Measurements from ENCODE around the gene UNC93B1.
A peak's percentile ranks its signal among the peaks of the same experiment; 100 is the strongest.

Gene UNC93B1

DNA sequence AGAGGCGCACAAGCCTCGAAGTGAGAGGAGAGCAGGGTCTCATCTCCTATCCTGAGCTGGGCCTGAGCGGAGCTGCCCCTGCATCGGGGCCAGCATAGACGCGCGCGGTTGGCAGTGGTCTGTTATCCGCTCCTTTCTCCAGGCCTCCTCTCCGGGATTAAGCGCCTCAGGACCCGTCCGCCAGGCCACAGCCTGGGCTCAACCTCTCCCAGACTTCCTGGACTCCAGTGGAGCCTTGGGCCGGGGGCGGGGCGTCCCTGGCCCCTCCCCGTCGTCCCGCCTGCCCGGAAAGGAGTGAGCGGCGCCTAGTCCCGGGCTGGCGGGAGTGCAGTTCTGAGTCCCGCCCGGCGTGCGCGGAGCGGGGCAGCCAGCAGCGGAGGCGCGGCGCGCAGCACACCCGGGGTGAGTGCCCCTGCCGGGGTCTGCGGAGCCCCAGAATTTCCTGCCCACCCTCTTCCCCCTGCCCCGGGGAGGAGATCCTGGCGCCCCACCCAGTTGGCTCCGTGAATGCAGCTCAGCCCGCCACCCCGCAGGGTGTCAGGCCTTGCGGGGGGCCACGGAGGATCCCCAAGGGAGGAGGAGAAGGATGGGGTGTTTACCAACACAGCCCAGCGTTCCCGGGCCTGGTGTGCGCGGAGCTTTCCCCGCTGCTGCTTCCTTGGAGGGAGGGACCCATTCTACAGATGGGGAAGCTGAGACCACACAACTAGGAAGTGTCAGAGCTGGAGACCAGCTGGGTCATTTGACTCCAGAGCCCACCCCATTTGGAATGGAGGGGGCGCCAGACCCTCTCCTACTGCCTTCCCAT is 35.0 kb upstream of the UNC93B1 start, which contains the start of gene TCIRG1:
TCIRG1 (plus strand) TSS at position 308 of the 808 bp plus-strand sequence. CDS start 2,247 bp downstream, outside the sequence.
- H3K4me1 ChIP-seq (ENCODE audit: control extremely low read depth in 1 of 4, control insufficient read depth in 4 of 4, insufficient read depth in 4 of 4, low read length in 3 of 4), result peaks cover 7 to 71% (median 62%) of the 10 kb centered on the region in 4 experiments
- peaks cover 2 to 37% (median 12%) of the 10 kb centered on the region in 4 experiments for H3K36me3 ChIP-seq (ENCODE audit: control insufficient read depth in 4 of 4, insufficient read depth in 4 of 4, low read length in 3 of 4)
- DNase-seq, result peak in 2 of 3 donors; percentile 17 to 39
- peak within 1 kb of the TSS; percentile 31 to 82 (median 72) for H3K4me3 ChIP-seq (ENCODE audit: control insufficient read depth in 1 of 7, extremely low read depth in 1 of 7, insufficient read depth in 4 of 7, low read depth in 2 of 7, low read length in 6 of 7)
- ChIA-PET CTCF (interaction anchor here (0.6 to 3.4 kb wide), 6 partner anchors 10 to 170 kb away, joined by 3 to 14 read pairs (median 3); partner anchors contain the start of gene ALDH3B1), POLR2A (interaction anchor here (0.6 kb wide), 1 partner anchor 524 kb away, joined by 3 read pairs; no protein-coding TSS in a partner anchor)
- no peaks in the 10 kb centered on the region for H3K9me3 ChIP-seq (ENCODE audit: control extremely low read depth in 1 of 5, control insufficient read depth in 4 of 5, insufficient read depth in 2 of 5, low read depth in 1 of 5, low read length in 4 of 5)
- 12% methylated on average over 30 of the region's 51 CpGs for WGBS (ENCODE audit: insufficient coverage)
- peak within 1 kb of the TSS; percentile 54 to 87 for H3K27ac ChIP-seq (ENCODE audit: insufficient read depth in 1 of 2, low read depth in 1 of 2, low read length in 2 of 2, poor library complexity in 1 of 2, severe bottlenecking in 2 of 2)
- no peaks in the 10 kb centered on the region for H3K27me3 ChIP-seq (replicated peaks in 2 of 5; ENCODE audit: control insufficient read depth in 4 of 5, insufficient read depth in 5 of 5, low read length in 4 of 5)

DNA sequence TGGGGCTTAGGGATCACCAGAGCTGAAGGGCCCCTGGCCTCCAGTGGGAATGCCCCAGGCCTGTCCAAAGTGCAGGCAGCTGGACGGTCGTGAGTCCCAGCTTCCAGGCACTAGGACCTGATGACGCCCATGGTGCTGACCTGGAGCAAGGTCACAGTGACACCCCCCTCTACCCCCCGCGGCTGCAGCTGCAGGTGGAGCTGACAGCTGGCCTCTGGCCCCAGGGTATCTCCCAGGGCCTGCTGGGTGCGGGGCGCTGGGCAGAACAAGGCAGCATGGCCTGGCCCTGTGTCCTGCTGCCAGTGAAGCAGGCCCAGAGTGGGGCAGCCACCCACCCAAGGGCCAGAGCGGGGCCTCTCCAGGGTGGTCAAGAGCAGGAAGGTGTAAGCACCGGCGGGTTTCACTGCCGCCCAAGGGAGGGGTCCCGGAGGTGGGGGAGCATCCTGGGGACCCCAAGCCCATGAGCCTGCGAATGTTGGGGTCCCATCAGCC is 34.4 kb upstream of the UNC93B1 start:
- Histone ChIP-seq H3K9me3 (ENCODE audit: control extremely low read depth in 1 of 5, control insufficient read depth in 4 of 5, insufficient read depth in 2 of 5, low read depth in 1 of 5, low read length in 4 of 5) (no peaks in the 10 kb centered on the region), H3K27me3 (replicated peaks in 2 of 5; ENCODE audit: control insufficient read depth in 4 of 5, insufficient read depth in 5 of 5, low read length in 4 of 5) (no peaks in the 10 kb centered on the region), H3K27ac (ENCODE audit: insufficient read depth in 1 of 2, low read depth in 1 of 2, low read length in 2 of 2, poor library complexity in 1 of 2, severe bottlenecking in 2 of 2) (peak overlapping the region in 1 of 2 experiments; percentile 87), H3K4me1 (ENCODE audit: control extremely low read depth in 1 of 4, control insufficient read depth in 4 of 4, insufficient read depth in 4 of 4, low read length in 3 of 4) (peaks cover 7 to 71% (median 62%) of the 10 kb centered on the region in 4 experiments), H3K4me3 (ENCODE audit: control insufficient read depth in 1 of 7, extremely low read depth in 1 of 7, insufficient read depth in 4 of 7, low read depth in 2 of 7, low read length in 6 of 7) (peak overlapping the region in 5 of 7 experiments; percentile 46 to 82 (median 78)), H3K36me3 (ENCODE audit: control insufficient read depth in 4 of 4, insufficient read depth in 4 of 4, low read length in 3 of 4) (peaks cover 3 to 38% (median 14%) of the 10 kb centered on the region in 4 experiments)
- no peak for DNase-seq
- WGBS (ENCODE audit: insufficient coverage), result 78% methylated on average over 13 of the region's 13 CpGs
- POLR2A ChIA-PET, result interaction anchor here (1.3 kb wide), 1 partner anchor 16 kb away, joined by 4 read pairs; no protein-coding TSS in a partner anchor
- CTCF ChIA-PET, result interaction anchor here (1.3 to 3.4 kb wide), 5 partner anchors 10 to 171 kb away, joined by 3 to 14 read pairs (median 3); partner anchors contain the start of gene ALDH3B1

DNA sequence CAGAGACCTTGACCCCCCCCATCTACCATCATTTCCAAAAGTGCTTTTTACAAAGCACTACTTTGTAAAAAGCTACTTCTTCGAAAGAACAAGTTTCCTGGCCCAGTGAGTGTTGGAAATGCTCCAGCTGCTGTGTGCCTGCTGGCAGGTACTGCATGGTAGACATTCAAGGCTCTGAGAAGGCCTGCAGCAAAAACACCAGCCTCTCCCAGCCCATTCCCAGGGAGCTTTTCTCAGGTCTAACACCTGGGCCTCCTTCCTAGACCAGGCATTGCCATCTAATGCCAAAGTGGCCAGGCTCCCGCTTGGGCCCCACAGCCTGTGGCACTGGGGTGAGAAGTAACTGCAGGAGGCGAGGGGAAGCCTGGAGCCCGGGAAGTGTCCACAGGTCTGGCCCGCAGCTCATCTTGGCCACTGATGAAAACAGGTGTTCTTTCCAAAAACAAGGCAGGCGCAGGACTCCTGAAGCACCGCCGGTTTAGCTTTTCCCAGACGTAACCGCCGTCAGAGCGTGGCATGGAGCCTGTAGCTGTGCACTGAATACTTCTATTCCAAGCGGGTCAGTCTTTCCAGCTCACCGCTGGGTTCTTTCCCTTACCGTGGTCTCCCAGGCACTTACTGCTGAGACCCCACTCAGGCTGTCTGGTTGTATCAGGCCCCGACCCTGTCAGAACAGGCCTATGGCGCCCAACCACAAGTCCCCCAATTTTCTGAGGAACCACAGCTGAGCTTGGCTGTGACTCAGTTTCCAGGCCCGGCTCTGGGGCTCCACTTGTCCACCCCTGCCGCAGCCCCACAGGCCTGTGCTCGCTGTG is 33.7 kb upstream of the UNC93B1 start:
- H3K9me3 ChIP-seq (ENCODE audit: control extremely low read depth in 1 of 5, control insufficient read depth in 4 of 5, insufficient read depth in 2 of 5, low read depth in 1 of 5, low read length in 4 of 5), result no peaks in the 10 kb centered on the region
- DNase-seq, result peak; percentile 14 to 71 (median 69)
- H3K27ac ChIP-seq (ENCODE audit: insufficient read depth in 1 of 2, low read depth in 1 of 2, low read length in 2 of 2, poor library complexity in 1 of 2, severe bottlenecking in 2 of 2), result peak overlapping the region in 1 of 2 experiments; percentile 87
- H3K36me3 ChIP-seq (ENCODE audit: control insufficient read depth in 4 of 4, insufficient read depth in 4 of 4, low read length in 3 of 4), result peaks cover 3 to 38% (median 14%) of the 10 kb centered on the region in 4 experiments
- H3K4me3 ChIP-seq (ENCODE audit: control insufficient read depth in 1 of 7, extremely low read depth in 1 of 7, insufficient read depth in 4 of 7, low read depth in 2 of 7, low read length in 6 of 7), result no peak overlapping the region
- peaks cover 7 to 71% (median 62%) of the 10 kb centered on the region in 4 experiments for H3K4me1 ChIP-seq (ENCODE audit: control extremely low read depth in 1 of 4, control insufficient read depth in 4 of 4, insufficient read depth in 4 of 4, low read length in 3 of 4)
- ChIA-PET CTCF (interaction anchor here (1.4 to 3.4 kb wide), 4 partner anchors 9 to 166 kb away, joined by 3 to 14 read pairs (median 8); partner anchors contain the start of gene ALDH3B1), POLR2A (interaction anchor here (1.1 to 1.3 kb wide), 3 partner anchors 14 to 31 kb away, joined by 3 to 4 read pairs (median 4); no protein-coding TSS in a partner anchor)
- H3K27me3 ChIP-seq (replicated peaks in 2 of 5; ENCODE audit: control insufficient read depth in 4 of 5, insufficient read depth in 5 of 5, low read length in 4 of 5), result no peaks in the 10 kb centered on the region
- 91% methylated on average over 20 of the region's 20 CpGs for WGBS (ENCODE audit: insufficient coverage)

DNA sequence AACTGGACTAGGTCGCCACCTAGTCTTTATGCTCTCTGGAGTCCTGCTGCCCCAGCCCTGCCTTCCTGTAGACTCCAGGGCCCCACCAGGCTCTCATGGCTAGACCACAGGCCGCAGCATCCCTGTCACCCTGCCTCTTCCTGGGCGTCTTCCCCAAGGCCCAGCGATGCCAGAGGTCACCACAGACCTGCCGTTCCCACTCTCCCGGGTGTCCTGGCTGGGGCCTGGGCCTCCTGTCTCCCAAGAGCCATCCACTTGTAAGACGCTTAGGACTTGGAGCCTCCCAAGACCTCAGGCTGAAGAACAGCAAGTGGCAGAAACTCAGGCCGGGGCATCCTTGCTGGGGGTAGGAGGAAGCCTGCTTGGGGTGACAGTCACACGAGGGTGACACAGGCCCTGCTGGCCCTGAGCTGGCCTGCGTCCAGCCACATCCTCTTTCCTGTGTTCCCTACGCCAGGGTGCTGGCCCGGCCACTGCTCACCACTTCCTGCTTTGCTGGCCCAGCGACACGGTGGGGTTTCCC is 32.9 kb upstream of the UNC93B1 start:
- H3K27ac ChIP-seq (ENCODE audit: insufficient read depth in 1 of 2, low read depth in 1 of 2, low read length in 2 of 2, poor library complexity in 1 of 2, severe bottlenecking in 2 of 2), result peak overlapping the region; percentile 46 to 70
- WGBS (ENCODE audit: insufficient coverage), result 36% methylated on average over 10 of the region's 14 CpGs
- CTCF ChIA-PET, result interaction anchor here (3.1 to 3.4 kb wide), 2 partner anchors 22 to 26 kb away, joined by 12 to 14 read pairs; partner anchors contain the start of gene ALDH3B1

DNA sequence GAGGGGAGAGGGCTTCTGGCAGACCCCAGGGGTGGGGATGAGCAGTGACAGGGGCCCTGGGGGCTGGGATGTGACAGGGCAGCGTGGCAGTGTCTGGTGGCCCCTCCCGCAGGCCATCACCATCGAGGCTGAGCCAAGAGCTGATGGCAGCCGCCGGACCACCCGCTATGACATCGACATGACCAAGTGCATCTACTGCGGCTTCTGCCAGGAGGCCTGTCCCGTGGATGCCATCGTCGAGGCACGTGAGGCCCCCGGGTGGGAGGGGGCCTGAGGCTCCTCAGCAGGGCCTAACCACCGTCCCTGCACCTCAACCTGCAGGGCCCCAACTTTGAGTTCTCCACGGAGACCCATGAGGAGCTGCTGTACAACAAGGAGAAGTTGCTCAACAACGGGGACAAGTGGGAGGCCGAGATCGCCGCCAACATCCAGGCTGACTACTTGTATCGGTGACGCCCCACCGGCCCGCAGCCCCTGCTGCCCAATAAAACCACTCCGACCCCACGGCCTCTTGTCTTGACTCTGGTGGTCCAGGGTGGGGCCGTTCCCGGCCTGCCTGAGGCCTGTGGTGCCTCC is 32.3 kb upstream of the UNC93B1 start:
- DNase-seq, result no peak
- Histone ChIP-seq H3K4me1 (ENCODE audit: control extremely low read depth in 1 of 4, control insufficient read depth in 4 of 4, insufficient read depth in 4 of 4, low read length in 3 of 4) (peaks cover 8 to 74% (median 61%) of the 10 kb centered on the region in 4 experiments), H3K9me3 (ENCODE audit: control extremely low read depth in 1 of 5, control insufficient read depth in 4 of 5, insufficient read depth in 2 of 5, low read depth in 1 of 5, low read length in 4 of 5) (no peaks in the 10 kb centered on the region), H3K27ac (ENCODE audit: insufficient read depth in 1 of 2, low read depth in 1 of 2, low read length in 2 of 2, poor library complexity in 1 of 2, severe bottlenecking in 2 of 2) (peak overlapping the region in 1 of 2 experiments; percentile 70), H3K36me3 (ENCODE audit: control insufficient read depth in 4 of 4, insufficient read depth in 4 of 4, low read length in 3 of 4) (peaks cover 3 to 32% (median 10%) of the 10 kb centered on the region in 4 experiments), H3K27me3 (replicated peaks in 2 of 5; ENCODE audit: control insufficient read depth in 4 of 5, insufficient read depth in 5 of 5, low read length in 4 of 5) (no peaks in the 10 kb centered on the region), H3K4me3 (ENCODE audit: control insufficient read depth in 1 of 7, extremely low read depth in 1 of 7, insufficient read depth in 4 of 7, low read depth in 2 of 7, low read length in 6 of 7) (peak overlapping the region in 1 of 7 experiments; percentile 16)
- ChIA-PET CTCF (interaction anchor here (3.1 to 3.4 kb wide), 2 partner anchors 22 to 26 kb away, joined by 12 to 14 read pairs; partner anchors contain the start of gene ALDH3B1), POLR2A (interaction anchor here (1.1 kb wide), 1 partner anchor 16 kb away, joined by 4 read pairs; no protein-coding TSS in a partner anchor)
- WGBS (ENCODE audit: insufficient coverage), result 93% methylated on average over 26 of the region's 27 CpGs

More for the DNA sequence above, 32.9 kb upstream of the UNC93B1 start:
- Histone ChIP-seq H3K27me3 (replicated peaks in 2 of 5; ENCODE audit: control insufficient read depth in 4 of 5, insufficient read depth in 5 of 5, low read length in 4 of 5) (no peaks in the 10 kb centered on the region), H3K9me3 (ENCODE audit: control extremely low read depth in 1 of 5, control insufficient read depth in 4 of 5, insufficient read depth in 2 of 5, low read depth in 1 of 5, low read length in 4 of 5) (no peaks in the 10 kb centered on the region), H3K4me3 (ENCODE audit: control insufficient read depth in 1 of 7, extremely low read depth in 1 of 7, insufficient read depth in 4 of 7, low read depth in 2 of 7, low read length in 6 of 7) (peak overlapping the region in 2 of 7 experiments; percentile 16 to 19), H3K4me1 (ENCODE audit: control extremely low read depth in 1 of 4, control insufficient read depth in 4 of 4, insufficient read depth in 4 of 4, low read length in 3 of 4) (peaks cover 7 to 74% (median 63%) of the 10 kb centered on the region in 4 experiments), H3K36me3 (ENCODE audit: control insufficient read depth in 4 of 4, insufficient read depth in 4 of 4, low read length in 3 of 4) (peaks cover 3 to 37% (median 12%) of the 10 kb centered on the region in 4 experiments)
- POLR2A ChIA-PET, result interaction anchor here (1.1 to 1.3 kb wide), 3 partner anchors 15 to 30 kb away, joined by 3 to 4 read pairs (median 4); no protein-coding TSS in a partner anchor
- DNase-seq, result peak; percentile 32 to 63 (median 62)

Data from common myeloid progenitor, CD34-positive (primary cell).